Stimulated activated CD8-positive, alpha-beta memory T cell treated with anti-CD3 and anti-CD28 coated beads, Interleukin-7, amount 100 ng/mL, for 1 hour (primary cell): ENCODE measurements around the gene CBARP.

ENCODE experiments used
- DNase-seq, 2 donors: peaks; one replicate each; pipeline ENCODE4 v3.0.0-alpha.2; 2020; ENCODE audit warnings: low read depth in 2 of 2

CBARP gene

GRCh38 chr19:1237754-1238368 lies at the start of gene CBARP:
TSS of gene CBARP (minus strand) at chr19:1238005. CDS start at chr19:1236100, 1,905 bp downstream.
- no peak for DNase-seq

GRCh38 chr19:1286487-1287353 lies 48.9 kb upstream of the CBARP start:
- no peak for DNase-seq

- DNase-seq: no peak
Measured at GRCh38 chr19:1285737-1286360, 48.0 kb upstream of the CBARP start, which contains the start of gene EFNA2. TSS of gene EFNA2 (plus strand) at chr19:1285873. CDS start at chr19:1286169, 296 bp downstream.

GRCh38 chr19:1284979-1285736 lies 47.4 kb upstream of the CBARP start:
- DNase-seq: no peak

- DNase-seq: no peak
Measured at GRCh38 chr19:1284293-1284978, 46.6 kb upstream of the CBARP start.

- DNase-seq: no peak
Measured at GRCh38 chr19:1283917-1284292, 46.1 kb upstream of the CBARP start.

GRCh38 chr19:1283207-1283916 lies 45.6 kb upstream of the CBARP start:
- no peak for DNase-seq

- DNase-seq: no peak
Measured at GRCh38 chr19:1282588-1283206, 44.9 kb upstream of the CBARP start.

- DNase-seq: no peak
Measured at GRCh38 chr19:1281569-1282287, 43.9 kb upstream of the CBARP start.

GRCh38 chr19:1280636-1281568 lies 43.1 kb upstream of the CBARP start:
- no peak for DNase-seq

- peak; percentile 56 to 63 for DNase-seq
Measured at GRCh38 chr19:1279782-1280341, 42.1 kb upstream of the CBARP start.

GRCh38 chr19:1278713-1279660 lies 41.2 kb upstream of the CBARP start:
- no peak for DNase-seq

GRCh38 chr19:1278074-1278473 lies 40.3 kb upstream of the CBARP start:
- no peak for DNase-seq

- DNase-seq: no peak
Measured at GRCh38 chr19:1277061-1277460, 39.3 kb upstream of the CBARP start.

GRCh38 chr19:1276628-1277022 lies 38.8 kb upstream of the CBARP start:
- DNase-seq: no peak

GRCh38 chr19:1275976-1276627 lies 38.3 kb upstream of the CBARP start:
- DNase-seq: no peak
